ENCODE results near the gene ADA.
"Not testable (repeated sequence)": the region's sequence is repeated elsewhere in the genome, so short reads cannot be mapped to it uniquely, and the experiment has no call there.

The ADA gene

GRCh38 chr20:44678242-44678641 is 26.7 kb upstream of the ADA start:
- DNase-seq: no peak

GRCh38 chr20:44672318-44672902 is 20.9 kb upstream of the ADA start:
- DNase-seq: not testable (repeated sequence)

- DNase-seq: not testable (repeated sequence)
Measured at GRCh38 chr20:44671541-44671940, 20.0 kb upstream of the ADA start.

GRCh38 chr20:44670851-44671250 is 19.4 kb upstream of the ADA start:
- not testable (repeated sequence) for DNase-seq

DNA sequence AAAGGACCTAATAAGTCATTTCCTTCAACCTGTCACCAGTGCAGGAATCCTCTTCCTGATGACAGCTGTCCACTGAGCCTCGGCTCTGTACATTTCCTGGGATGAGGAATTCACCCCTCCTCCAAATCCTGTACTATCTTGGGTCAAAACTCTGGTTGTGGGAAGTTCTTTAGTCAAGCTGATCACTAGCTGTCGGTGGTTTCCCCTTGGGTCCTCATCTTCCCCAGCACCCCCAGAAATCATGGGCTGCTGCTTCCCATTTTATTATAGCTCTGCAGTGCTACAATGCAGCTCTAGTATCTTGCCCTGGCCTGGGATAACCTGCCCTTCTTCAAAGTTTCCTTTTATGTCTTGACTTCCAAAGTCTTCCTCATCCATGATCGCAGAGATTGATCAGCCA is 14.6 kb upstream of the ADA start:
- no peak for DNase-seq

GRCh38 chr20:44664131-44664530 is 12.6 kb upstream of the ADA start:
- no peak for DNase-seq

DNA sequence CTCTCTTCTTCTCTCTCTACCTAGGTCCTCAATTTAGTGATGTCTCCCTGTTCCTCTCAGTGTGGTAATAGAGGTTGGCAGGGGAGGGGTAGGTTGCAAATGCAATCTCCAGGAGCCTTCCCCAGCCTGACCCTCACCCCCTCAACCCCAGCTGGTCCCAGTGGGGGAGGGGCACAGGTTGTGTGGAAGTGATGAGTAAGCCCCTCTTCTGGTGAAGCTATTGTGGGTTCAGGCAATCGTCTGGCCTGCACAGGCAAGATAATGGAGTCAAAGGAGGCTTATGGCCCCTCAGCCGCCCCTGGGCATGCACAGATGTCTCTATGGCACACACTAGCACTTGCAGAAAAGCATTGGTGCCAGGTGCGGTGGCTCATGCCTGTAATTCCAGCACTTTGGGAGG is 10.8 kb upstream of the ADA start:
- DNase-seq: no peak

- no peak for DNase-seq
Measured at GRCh38 chr20:44660581-44660980, 9.1 kb upstream of the ADA start.

DNA sequence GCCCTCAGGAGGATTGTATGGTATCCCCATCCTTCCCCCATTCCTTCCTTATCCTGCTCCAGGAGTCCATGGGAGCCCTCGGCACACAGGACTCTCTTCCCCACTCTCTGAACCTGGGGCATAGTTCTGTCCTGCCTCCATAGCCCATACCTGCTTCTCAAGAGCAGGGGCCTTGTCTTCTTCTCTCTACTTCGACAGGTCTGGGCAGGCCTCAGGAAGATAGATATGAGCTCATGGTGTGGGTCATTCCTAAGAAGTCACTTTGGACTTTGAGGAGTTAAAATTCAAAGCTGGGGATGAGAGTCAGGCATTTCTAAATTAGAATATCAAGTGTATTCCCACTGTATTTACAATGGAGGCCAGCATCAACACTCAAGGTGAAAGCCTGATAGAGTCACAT is 8.4 kb upstream of the ADA start:
- no peak for DNase-seq

- DNase-seq: no peak
Measured at GRCh38 chr20:44658810-44659209, 7.3 kb upstream of the ADA start.

GRCh38 chr20:44657875-44658274 is 6.4 kb upstream of the ADA start:
- no peak for DNase-seq

DNA sequence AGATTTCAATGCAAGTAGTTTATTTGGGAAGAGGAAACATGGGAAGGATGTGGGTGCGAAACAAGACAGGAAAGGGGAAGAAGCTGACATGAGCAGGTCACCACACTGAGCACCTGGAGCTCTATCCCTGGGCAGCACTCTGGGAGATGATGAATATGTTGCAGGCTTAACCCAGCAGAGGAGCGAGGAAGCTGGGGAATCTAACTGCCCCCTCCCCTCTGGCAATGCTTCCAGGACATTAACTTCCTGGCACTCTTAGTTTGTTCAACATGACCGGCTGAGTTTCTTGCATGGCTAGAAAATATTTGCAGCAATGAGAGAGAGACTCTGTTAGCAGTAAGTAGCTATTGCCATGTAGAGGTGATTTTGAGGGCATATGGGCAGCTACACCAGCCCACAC is 4.9 kb upstream of the ADA start:
- DNase-seq: no peak

DNA sequence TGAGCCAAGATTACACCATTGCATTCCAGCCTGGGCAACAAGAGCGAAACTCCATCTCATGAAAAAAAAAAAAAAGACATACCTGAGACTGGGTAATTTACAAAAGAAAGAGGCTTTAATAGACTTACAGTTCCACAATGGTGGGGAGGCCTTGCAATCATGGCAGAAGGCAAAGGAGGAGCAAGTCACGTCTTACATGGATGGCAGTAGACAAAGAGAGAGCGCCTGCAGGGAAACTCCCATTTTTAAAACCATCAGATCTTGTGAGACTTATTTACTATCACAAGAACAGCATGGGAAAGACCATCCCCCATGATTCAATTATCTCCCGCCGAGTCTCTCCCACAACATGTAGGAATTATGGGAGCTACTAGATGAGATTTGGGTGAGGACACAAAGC is 2.7 kb upstream of the ADA start:
- not testable (repeated sequence) for DNase-seq

DNA sequence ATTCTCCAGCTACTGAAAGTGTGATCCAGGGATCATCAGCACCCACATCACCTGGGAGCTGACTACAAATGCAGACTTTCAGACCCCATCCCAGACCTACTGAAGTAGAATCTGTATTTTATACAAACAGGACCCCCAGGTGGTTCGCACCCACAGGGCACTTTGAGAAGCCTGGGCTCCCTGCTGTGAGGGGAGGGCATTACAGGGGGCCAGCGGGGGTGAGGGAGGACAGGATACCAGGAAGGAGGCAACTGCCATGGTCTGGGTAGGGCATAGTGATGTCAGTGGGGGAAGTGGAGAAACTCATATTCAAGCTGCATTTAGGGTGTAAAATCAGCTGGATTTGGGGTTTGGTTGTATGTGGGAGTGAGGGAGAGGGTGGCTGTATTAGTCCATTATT is 2.0 kb upstream of the ADA start:
- no peak for DNase-seq

DNA sequence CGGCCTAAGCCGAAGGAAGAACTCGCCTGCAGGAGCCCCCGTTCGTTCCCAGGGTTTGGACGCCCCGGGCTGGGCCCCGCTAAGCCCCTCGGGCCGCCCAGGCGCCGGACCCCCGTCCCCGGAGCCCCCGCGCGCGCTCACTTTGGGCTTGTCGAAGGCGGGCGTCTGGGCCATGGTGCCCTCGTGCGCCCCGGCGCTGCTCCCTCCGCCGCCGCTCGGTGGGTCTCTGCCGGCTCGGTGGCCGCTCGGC is 140 bp downstream of the ADA start:
- DNase-seq: no peak

DNA sequence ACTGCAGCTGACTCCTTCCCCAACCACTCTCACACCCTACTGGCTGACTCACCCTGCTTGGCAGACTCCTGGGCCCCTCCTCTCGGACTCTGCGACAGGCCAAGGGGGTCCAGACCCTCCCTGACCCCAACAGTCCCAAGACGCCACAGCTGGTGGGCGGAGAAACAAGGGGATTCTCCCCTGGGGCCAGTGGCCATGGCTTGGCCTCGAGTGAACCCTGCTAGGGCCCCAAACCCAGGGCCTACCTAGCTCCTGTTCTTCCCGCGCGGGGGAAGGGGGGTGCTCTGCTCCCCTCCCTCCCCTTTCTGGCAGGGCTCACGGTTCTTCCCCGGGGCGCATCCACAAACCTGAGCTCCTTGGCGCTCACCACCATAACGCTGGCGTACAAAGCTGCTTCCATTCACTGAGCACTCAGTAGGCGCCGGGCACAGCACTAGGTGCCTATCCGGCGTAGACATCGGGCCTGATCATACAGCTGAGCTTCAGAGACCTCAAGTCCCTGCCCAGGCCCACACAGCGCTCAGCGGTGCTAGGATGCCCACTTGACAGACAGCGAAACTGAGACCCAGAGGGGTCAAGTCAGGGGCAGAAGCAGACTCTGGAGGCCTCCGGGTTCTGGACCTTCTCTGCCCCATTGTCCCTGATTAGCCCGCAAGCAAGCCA is 597 bp downstream of the ADA start:
- no peak for DNase-seq

- DNase-seq: no peak
Measured at GRCh38 chr20:44649976-44650375, 1.5 kb downstream of the ADA start.

DNA sequence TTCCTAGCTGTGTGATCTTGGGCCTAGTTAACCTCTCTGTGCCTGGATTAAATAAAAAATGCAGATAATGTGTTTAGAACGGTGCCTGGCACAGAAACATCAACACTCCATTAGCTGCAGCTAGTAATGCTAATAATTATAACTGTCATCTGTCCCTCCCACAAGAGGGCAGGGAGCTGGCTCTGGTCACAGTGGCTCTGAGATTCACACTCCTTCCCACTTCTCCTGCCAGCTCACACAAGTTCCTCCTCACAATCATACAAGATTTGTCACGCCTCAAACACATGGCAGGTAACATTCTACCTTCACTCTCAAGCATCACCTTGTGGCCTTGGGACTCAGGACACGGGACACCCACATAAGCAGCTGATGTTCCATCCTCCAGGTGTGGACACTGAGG is 2.4 kb downstream of the ADA start:
- DNase-seq: no peak

GRCh38 chr20:44648579-44648978 is 2.9 kb downstream of the ADA start:
- DNase-seq: no peak

- no peak for DNase-seq
Measured at GRCh38 chr20:44648068-44648467, 3.4 kb downstream of the ADA start.

DNA sequence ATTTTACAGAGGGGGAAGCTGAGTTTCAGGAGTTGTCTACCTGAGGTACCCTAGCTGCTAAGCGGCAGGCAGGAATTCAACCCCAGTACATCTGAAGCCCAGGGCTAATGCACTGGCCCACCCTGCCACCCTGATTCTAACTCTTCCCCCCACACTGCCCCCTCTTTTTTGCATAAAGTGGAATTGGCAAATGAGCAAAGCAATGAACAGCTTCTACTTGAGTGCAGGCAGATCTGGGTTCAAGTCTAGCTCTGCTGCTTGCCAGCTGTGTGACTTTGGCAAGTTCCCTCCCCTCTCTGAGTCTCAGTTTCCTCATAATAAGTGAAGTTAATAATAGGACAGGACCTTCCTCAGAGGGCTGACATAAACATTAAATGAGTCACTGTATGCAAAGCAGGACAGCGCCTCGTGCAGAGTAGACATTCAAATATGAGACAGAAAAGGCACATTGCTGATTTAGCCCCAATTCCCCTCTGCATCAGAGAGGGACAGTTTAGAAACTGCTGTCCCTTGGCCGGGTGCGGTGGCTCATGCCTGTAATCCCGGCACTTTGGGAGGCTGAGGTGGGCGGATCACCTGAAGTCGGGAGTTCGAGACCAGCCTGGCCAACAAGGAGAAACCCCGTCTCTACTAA is 4.7 kb downstream of the ADA start:
- DNase-seq: no peak

GRCh38 chr20:44646023-44646640 is 5.4 kb downstream of the ADA start:
- DNase-seq: no peak

GRCh38 chr20:44644667-44645131 is 6.8 kb downstream of the ADA start:
- no peak for DNase-seq

- no peak for DNase-seq
Measured at GRCh38 chr20:44644230-44644617, 7.3 kb downstream of the ADA start.
